ENCODE results near the gene TBC1D14. TPM values are rescaled to one million over a fixed set of nuclear protein-coding genes. Genes with fewer than 3 reads are reported as not detected.
"Not testable (repeated sequence)": the region's sequence is repeated elsewhere in the genome, so short reads cannot be mapped to it uniquely, and the experiment has no call there.

Gene TBC1D14
- polyA plus RNA-seq, 3 donors, result 62.6 to 67.5 (median 62.6) TPM

DNA sequence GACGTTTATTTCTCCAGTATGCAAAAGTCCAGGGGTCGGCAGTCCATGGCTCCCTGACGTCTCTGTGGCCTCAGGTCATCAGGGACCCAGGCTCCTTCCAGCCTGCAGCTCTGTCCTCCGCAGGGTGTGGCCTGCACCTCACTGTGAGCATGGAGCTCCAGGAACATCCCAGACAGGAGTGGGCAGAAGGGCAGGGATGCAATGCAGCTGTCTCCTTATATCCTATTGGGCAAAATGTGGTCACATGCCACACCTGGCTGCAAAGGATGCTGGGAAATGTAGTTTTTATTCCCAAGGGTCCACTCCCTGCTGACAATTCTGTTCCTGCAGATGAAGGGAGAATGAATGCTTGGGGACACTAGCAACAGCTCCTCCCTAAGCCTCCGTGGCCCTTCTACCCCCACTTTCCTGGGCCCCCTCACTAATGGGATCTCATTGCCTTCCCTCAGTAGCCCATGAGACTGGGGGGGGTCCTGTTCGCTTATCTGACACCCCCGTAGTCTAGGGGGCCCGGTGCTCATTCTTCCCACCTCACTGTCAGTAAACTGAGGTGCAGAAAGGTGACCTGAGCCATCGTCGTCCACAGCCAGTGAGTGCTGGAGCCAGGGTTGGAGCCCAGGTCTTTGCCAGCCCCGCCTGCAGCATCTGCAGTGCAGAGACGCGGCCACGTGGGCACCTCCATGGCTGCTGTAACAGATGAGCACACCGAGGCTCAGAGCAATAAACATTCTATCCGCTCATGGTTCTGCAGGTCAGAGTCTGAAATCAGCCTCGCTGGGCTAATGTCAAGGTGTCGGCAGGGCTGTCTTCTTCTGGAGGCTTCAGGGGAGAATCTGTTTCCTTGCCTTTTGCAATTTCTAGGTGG, 164.1 kb downstream of the TBC1D14 start:
- DNase-seq (ENCODE audit: low read depth in 3 of 3, low spot score in 2 of 3), result no peak

DNA sequence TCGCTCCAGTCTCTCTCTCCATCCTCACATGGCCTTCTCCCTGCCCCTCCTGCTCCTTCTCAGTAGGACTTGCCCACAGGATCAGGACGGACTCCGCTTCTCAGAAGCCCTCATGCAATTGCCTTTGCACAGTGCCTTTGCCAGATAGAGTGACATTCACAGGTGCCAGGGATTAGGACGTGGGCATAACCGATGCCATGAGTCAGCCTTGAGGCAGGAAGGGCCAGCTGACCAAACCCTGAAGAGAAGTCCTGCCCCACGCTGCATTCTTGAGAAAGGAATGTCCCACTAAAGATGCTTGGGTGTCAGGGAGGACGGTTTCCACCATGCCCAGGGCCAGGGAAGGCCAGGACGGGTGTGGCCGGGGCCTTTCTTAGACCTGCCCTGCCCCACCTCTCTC, 164.8 kb downstream of the TBC1D14 start:
- no peak for DNase-seq (ENCODE audit: low read depth in 3 of 3, low spot score in 2 of 3)

DNA sequence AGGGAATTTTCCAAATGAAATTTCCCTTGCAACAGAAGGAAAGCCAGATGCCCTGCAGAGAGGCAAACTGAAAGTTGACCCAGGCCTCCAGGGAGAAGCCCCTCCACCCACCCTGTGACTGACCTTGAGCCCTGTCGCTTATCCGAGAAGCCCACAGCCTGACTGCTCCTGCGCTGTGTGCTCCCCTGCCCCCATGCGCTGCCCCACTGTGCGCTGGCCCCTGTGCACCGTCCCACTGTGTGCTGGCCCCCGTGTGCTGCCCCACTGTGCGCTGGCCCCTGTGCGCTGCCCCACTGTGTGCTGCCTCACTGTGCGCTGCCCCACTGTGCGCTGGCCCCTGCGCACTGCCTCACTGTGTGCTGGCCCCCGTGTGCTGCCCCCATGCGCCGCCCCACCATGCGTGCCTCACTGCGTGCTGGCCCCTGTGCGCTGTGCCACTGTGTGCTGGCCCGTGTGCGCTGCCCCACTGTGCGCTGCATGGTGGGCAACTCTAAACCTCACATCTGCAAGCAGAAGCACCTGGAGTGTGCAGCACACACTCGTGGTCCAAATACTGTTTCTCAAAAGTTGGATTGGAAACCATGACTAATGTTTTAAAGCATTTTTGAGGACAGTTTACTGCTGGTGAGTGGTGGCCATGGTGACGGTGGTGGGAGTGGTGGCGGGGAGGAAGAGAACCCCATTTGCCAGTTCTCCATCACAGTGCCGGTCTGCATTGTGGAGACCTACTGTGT, 166.5 kb downstream of the TBC1D14 start:
- no peak for DNase-seq (ENCODE audit: low read depth in 3 of 3, low spot score in 2 of 3)

DNA sequence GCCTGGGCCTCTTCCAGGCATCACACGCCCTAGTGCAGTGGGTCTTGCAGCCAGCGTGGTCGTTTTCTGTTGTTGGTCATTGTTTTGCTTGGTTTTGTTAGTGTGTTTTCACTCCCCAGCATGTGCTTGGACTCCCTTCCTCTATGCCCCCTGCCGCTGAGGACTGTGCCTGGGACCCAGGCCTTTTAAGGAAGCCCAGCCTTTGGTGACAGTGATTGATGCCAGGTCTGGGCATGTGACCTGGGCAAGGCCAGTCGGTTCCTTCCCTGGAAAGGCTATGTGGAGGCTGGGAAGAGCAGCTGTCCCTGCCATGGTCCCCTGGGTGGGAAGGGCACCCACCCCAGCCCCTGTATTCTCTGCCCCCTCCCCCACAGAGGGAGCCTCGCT, 167.1 kb downstream of the TBC1D14 start:
- DNase-seq (ENCODE audit: low read depth in 3 of 3, low spot score in 2 of 3), result no peak

DNA sequence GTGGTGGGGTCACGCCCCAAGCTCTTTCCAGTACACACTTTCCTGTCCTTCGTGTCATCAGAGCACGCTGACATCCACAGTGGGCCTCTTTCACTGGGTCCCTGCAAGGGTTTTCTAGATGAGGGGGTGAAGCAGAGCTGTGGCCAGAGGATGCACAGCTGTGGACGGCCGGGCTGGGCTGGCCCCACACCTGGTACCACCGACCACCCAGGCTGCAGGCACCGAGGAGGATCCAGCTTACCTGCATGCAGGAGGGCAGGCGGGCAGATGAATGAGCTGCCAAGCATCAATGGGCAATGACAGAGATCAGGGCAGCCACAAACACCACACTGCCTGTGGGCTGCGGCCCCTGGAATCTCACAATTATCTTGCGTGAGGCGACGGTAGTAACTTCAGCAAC, 167.7 kb downstream of the TBC1D14 start:
- DNase-seq (ENCODE audit: low read depth in 3 of 3, low spot score in 2 of 3), result no peak

DNA sequence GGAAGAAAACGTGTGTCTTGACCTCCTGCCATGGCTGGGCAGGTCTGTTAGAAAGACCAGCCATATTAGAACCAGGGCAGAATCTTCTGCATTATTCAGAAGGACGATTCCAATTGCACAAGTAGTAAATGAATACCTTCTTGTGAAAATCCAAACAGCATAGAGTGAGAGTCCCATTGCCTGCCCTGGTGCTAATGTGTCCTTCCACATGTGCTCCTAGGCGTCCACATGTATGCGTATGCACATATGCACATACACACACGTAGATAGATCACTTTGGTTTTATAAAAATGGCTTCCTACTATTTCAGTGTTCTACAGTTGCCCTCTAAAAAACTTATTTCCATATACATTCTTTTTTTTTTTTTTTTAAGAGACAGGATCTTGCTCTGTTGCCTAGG, 168.4 kb downstream of the TBC1D14 start:
- no peak for DNase-seq (ENCODE audit: low read depth in 3 of 3, low spot score in 2 of 3)

DNA sequence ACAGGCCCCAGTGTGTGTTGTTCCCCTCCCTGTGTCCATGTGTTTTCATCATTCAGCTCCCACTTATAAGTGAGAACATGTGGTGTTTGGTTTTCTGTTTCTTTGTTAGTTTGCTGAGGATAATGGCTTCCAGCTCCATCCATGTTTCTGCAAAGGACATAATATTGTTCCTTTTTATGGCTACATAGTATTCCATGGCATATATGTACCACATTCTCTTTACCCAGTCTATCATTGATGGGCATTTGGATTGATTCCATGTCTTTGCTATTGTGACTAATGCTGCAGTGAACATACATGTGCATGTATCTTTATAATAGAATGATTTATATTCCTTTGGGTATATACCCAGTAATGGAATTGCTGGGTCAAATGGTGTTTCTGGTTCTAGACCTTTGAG, 169.9 kb downstream of the TBC1D14 start:
- DNase-seq (ENCODE audit: low read depth in 3 of 3, low spot score in 2 of 3), result not testable (repeated sequence)

DNA sequence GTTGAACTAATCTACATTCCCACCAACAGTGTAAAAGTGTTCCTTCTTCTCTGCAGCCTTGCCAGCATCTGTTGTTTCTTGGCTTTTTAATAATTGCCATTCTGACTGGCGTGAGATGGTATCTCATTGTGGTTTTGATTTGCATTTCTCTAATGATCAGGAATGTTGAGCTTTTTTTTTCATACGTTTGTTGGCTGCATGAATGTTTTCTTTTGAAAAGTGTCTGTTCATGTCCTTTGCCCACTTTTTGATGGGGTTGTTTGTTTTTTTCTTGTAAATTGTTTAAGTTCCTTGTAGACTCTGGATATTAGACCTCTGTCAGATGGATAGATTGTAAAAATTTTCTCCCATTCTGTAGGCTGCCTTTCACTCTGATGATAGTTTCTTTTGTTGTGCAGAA, 170.3 kb downstream of the TBC1D14 start:
- not testable (repeated sequence) for DNase-seq (ENCODE audit: low read depth in 3 of 3, low spot score in 2 of 3)

Other genes with a start within 250 kb of the TBC1D14 start
- 10 to 100 TPM in 1 of 3 donors, 1 to 10 TPM in 2; 1.2 to 10.9 (median 5.0) TPM for gene S100P, start 215.9 kb upstream of the TBC1D14 start, polyA plus RNA-seq (ENCODE audit: insufficient read length in 3 of 3)
- gene MRFAP1L1, start 200.0 kb upstream of the TBC1D14 start, polyA plus RNA-seq (ENCODE audit: insufficient read length in 3 of 3), result 100 to 1,000 TPM; 147 to 161 (median 159) TPM
- gene BLOC1S4, start 193.7 kb upstream of the TBC1D14 start, polyA plus RNA-seq (ENCODE audit: insufficient read length in 3 of 3), result 10 to 100 TPM in 2 of 3 donors, 1 to 10 TPM in 1; 9.4 to 11.9 (median 11.8) TPM
- 10 to 100 TPM; 43.9 to 46.6 (median 45.8) TPM for gene KIAA0232, start 127.1 kb upstream of the TBC1D14 start, polyA plus RNA-seq (ENCODE audit: insufficient read length in 3 of 3)
- gene TADA2B, start 133.5 kb downstream of the TBC1D14 start, polyA plus RNA-seq (ENCODE audit: insufficient read length in 3 of 3), result 10 to 100 TPM; 19.9 to 21.0 (median 20.6) TPM
- gene GRPEL1, start 158.2 kb downstream of the TBC1D14 start, polyA plus RNA-seq (ENCODE audit: insufficient read length in 3 of 3), result 10 to 100 TPM; 38.7 to 45.2 (median 39.8) TPM